SK-N-SH (cell line): ENCODE measurements around the gene CTDP1. TPM values are rescaled to one million over a fixed set of nuclear protein-coding genes. Genes with fewer than 3 reads are reported as not detected.

Experiments
- CTCF ChIA-PET: fragments of 300-600, 350-600 bp; formaldehyde crosslinking; extraction: SDS; loops from one replicate; lab custom pipeline; 2021; lab: Yijun Ruan, JAX
- POLR2A ChIA-PET: fragments of 350-600 bp; sonication (Branson Sonifier 250); formaldehyde crosslinking; extraction: SDS; loops from one replicate; lab custom pipeline; 2020; ENCODE audit warnings: antibody characterized with exemption, inconsistent platforms; lab: Yijun Ruan, JAX
- DNase-seq: peaks from one replicate; pipeline ENCODE4 v3.0.0; 2012
- H2AFZ ChIP-seq: fragments of 200-600 bp; sonication (generic); 2 replicates; pipeline ENCODE4 v1.8.1; 2016; ENCODE audit warnings: antibody characterized with exemption, mild to moderate bottlenecking, low read depth
- H3F3A ChIP-seq: fragments of 200-600 bp; sonication (generic); replicated peaks from 2 replicates; pipeline ENCODE3; 2016; ENCODE audit warnings: antibody characterized with exemption, mild to moderate bottlenecking; ENCODE audit not compliant: insufficient read depth
- H3K27ac ChIP-seq, 2 experiments: fragments of 200-500 bp in 1 of 2; fragments of 200-600 bp in 1 of 2; sonication (Bioruptor generic) in 1 of 2; sonication (generic), shearing (Covaris generic) in 1 of 2; 2 replicates each; pipeline versions ENCODE4 v1.5.1 to v1.6.1; 2014 to 2016; ENCODE audit warnings: low read depth in 2 of 2, inconsistent platforms in 1 of 2, low read length in 1 of 2, mild to moderate bottlenecking in 1 of 2, mixed read lengths in 1 of 2
- H3K27me3 ChIP-seq: fragments of 200-600 bp; sonication (generic), shearing (Covaris generic); 2 replicates; pipeline ENCODE4 v1.6.1; 2016; ENCODE audit warnings: mixed run types; ENCODE audit not compliant: insufficient read depth
- H3K36me3 ChIP-seq, 2 experiments: fragments of 200-500 bp in 1 of 2; fragments of 200-600 bp in 1 of 2; sonication (Bioruptor generic) in 1 of 2; sonication (generic) in 1 of 2; replicated peaks in 1 of 2; 2 replicates each; pipeline versions ENCODE3 to v1.5.1; 2014 to 2016; ENCODE audit warnings: low read length in 1 of 2, mild to moderate bottlenecking in 1 of 2; ENCODE audit not compliant: insufficient read depth in 2 of 2, control insufficient read depth in 1 of 2
- H3K4me1 ChIP-seq, 2 experiments: fragments of 200-500 bp in 1 of 2; fragments of 200-600 bp in 1 of 2; sonication (Bioruptor generic) in 1 of 2; sonication (generic), shearing (Covaris generic) in 1 of 2; 2 replicates each; pipeline versions ENCODE4 v1.5.1 to v1.6.1; 2014 to 2016; ENCODE audit warnings: low read depth in 1 of 2, low read length in 1 of 2, mixed run types in 1 of 2; ENCODE audit not compliant: insufficient read depth in 2 of 2, control insufficient read depth in 1 of 2
- H3K4me2 ChIP-seq: fragments of 200-600 bp; sonication (generic), shearing (Covaris generic); 2 replicates; pipeline ENCODE4 v1.6.1; 2017; ENCODE audit warnings: mixed run types
- H3K4me3 ChIP-seq, 2 experiments: fragments of 200-500 bp in 1 of 2; fragments of 200-600 bp in 1 of 2; sonication (Bioruptor generic) in 1 of 2; sonication (generic), shearing (Covaris generic) in 1 of 2; 2 replicates each; pipeline versions ENCODE4 v1.5.1 to v1.8.1; 2014 to 2016; ENCODE audit warnings: low read depth in 2 of 2, inconsistent platforms in 1 of 2, low read length in 1 of 2, mild to moderate bottlenecking in 1 of 2, mixed read lengths in 1 of 2, moderate library complexity in 1 of 2
- H3K79me2 ChIP-seq: fragments of 200-600 bp; sonication (generic); 2 replicates; pipeline ENCODE4 v1.8.1; 2017; ENCODE audit warnings: mild to moderate bottlenecking; ENCODE audit not compliant: insufficient read depth
- H3K9ac ChIP-seq: fragments of 200-600 bp; sonication (generic); 2 replicates; pipeline ENCODE4 v1.6.1; 2017; ENCODE audit warnings: mixed run types
- H3K9me2 ChIP-seq: fragments of 200-600 bp; sonication (generic); 2 replicates; pipeline ENCODE4 v1.6.1; 2017; ENCODE audit warnings: mixed run types
- H3K9me3 ChIP-seq: fragments of 200-600 bp; sonication (generic); 2 replicates; pipeline ENCODE4 v1.6.1; 2017; ENCODE audit warnings: mixed run types, mild to moderate bottlenecking, moderate library complexity
- H4K20me1 ChIP-seq: fragments of 200-600 bp; sonication (generic); 2 replicates; pipeline ENCODE4 v1.6.1; 2017; ENCODE audit warnings: mild to moderate bottlenecking, mixed run types; ENCODE audit not compliant: insufficient read depth
- CHD2 ChIP-seq: fragments of 150-350 bp; IDR thresholded peaks from 2 replicates; pipeline ENCODE4 v1.6.1; 2018; ENCODE audit warnings: low read length; ENCODE audit not compliant: partially characterized antibody
- ELF1 ChIP-seq: IDR thresholded peaks from 2 replicates; pipeline ENCODE4 v1.4.0; 2012
- FOXJ3 ChIP-seq: sonication (generic); formaldehyde crosslinking; IDR thresholded peaks from 2 replicates; pipeline ENCODE4 v1.5.1; 2020; ENCODE audit warnings: mild to moderate bottlenecking, missing genetic modification reagents
- MXI1 ChIP-seq: IDR thresholded peaks from 2 replicates; pipeline ENCODE4 v1.6.1; 2012; ENCODE audit warnings: mild to moderate bottlenecking, low read depth, low read length, improper control_type of control experiment
- NFIC ChIP-seq: IDR thresholded peaks from 2 replicates; pipeline ENCODE4 v1.4.0; 2012; ENCODE audit warnings: borderline replicate concordance
- PBX3 ChIP-seq: IDR thresholded peaks from 2 replicates; pipeline ENCODE4; 2012
- RAD21 ChIP-seq: IDR thresholded peaks from 2 replicates; pipeline ENCODE4 v1.6.1; 2012; ENCODE audit warnings: mild to moderate bottlenecking, low read length
- RCOR1 ChIP-seq: fragments of 150-350 bp; IDR thresholded peaks from 2 replicates; pipeline ENCODE4 v1.6.1; 2017; ENCODE audit warnings: antibody characterized with exemption, low read length
- RFX5 ChIP-seq: IDR thresholded peaks from 2 replicates; pipeline ENCODE4 v1.6.1; 2012; ENCODE audit warnings: mild to moderate bottlenecking, improper control_type of control experiment, low read length
- SMC3 ChIP-seq: IDR thresholded peaks from 2 replicates; pipeline ENCODE4 v1.6.1; 2012; ENCODE audit warnings: low read depth, low read length, improper control_type of control experiment
- TCF12 ChIP-seq: IDR thresholded peaks from 2 replicates; pipeline ENCODE4 v1.4.0; 2012
- USF2 ChIP-seq: fragments of 150-350 bp; IDR thresholded peaks from 2 replicates; pipeline ENCODE4 v1.6.1; 2017; ENCODE audit warnings: antibody characterized with exemption, low read length, low read depth, borderline replicate concordance
- YY1 ChIP-seq: IDR thresholded peaks from 2 replicates; pipeline ENCODE4 v1.4.0; 2012; ENCODE audit warnings: low read depth, mild to moderate bottlenecking
- ZBTB33 ChIP-seq: IDR thresholded peaks from 2 replicates; pipeline ENCODE4 v1.4.0; 2012; ENCODE audit warnings: low read depth, borderline replicate concordance
- WGBS: methylation state at CpG from one replicate; pipeline ENCODE4 v1.1.6; 2017; ENCODE audit warnings: low lambda C conversion rate; 5-methylcytosine and 5-hydroxymethylcytosine counted together
- polyA plus RNA-seq, 3 experiments: library from polyadenylated mRNA; depleted of rRNA; stranded (reverse); fragments of >200 nt; gene quantifications; 2 replicates each; pipeline ENCODE4 v1.2.3, GENCODE V29; 2012

CTDP1 gene
- polyA plus RNA-seq, 1 of the 3 experiments (the other 2 are of a cell fraction): 15.6 TPM

GRCh38 chr18:79726721-79727120, 47.1 kb downstream of the CTDP1 start:
- peaks cover 33 to 52% of the 10 kb centered on the region in 2 experiments for H3K36me3 ChIP-seq
- H3K4me3 ChIP-seq: no peak overlapping the region
- no peaks in the 10 kb centered on the region for H3F3A ChIP-seq
- POLR2A ChIA-PET: no interaction called here
- TF ChIP-seq SMC3 (no peak), PBX3 (no peak), RAD21 (no peak), FOXJ3 (CRISPR knock-in tag) (no peak), USF2 (no peak), TCF12 (no peak), YY1 (no peak), MXI1 (no peak), RFX5 (no peak), ZBTB33 (no peak), ELF1 (no peak), NFIC (no peak), CHD2 (no peak), RCOR1 (no peak)
- TF ChIP-seq, all 33 proteins: peak for 0
- no peak overlapping the region for H2AFZ ChIP-seq
- no peaks in the 10 kb centered on the region for H3K9me2 ChIP-seq
- H3K9me3 ChIP-seq: no peaks in the 10 kb centered on the region
- no peaks in the 10 kb centered on the region for H4K20me1 ChIP-seq
- CTCF ChIA-PET: no interaction called here
- H3K79me2 ChIP-seq: no peaks in the 10 kb centered on the region; the same call in 1 of the 2 replicates
- no peaks in the 10 kb centered on the region for H3K4me1 ChIP-seq
- no peaks in the 10 kb centered on the region for H3K27me3 ChIP-seq
- DNase-seq: no peak
- H3K27ac ChIP-seq: no peak overlapping the region
- no peak overlapping the region for H3K4me2 ChIP-seq
- no peak overlapping the region for H3K9ac ChIP-seq
- WGBS: 93% methylated on average over 18 of the region's 20 CpGs

- no peak for DNase-seq
- Histone ChIP-seq H3K9me2 (no peaks in the 10 kb centered on the region), H3K9me3 (no peaks in the 10 kb centered on the region), H3K27ac (no peak overlapping the region), H4K20me1 (no peaks in the 10 kb centered on the region), H2AFZ (no peak overlapping the region), H3K79me2 (no peaks in the 10 kb centered on the region; the same call in 1 of the 2 replicates), H3K27me3 (no peaks in the 10 kb centered on the region), H3K9ac (no peak overlapping the region), H3K36me3 (peaks cover 38 to 57% of the 10 kb centered on the region in 2 experiments), H3K4me2 (no peak overlapping the region), H3K4me1 (no peaks in the 10 kb centered on the region), H3K4me3 (no peak overlapping the region), H3F3A (no peaks in the 10 kb centered on the region)
- CTCF ChIA-PET: no interaction called here
- POLR2A ChIA-PET: no interaction called here
- 95% methylated on average over 33 of the region's 33 CpGs for WGBS
- no peak for TF ChIP-seq ELF1
Observed at GRCh38 chr18:79727211-79727610, 47.6 kb downstream of the CTDP1 start.
